ENCODE results near the gene UBE2S. TPM values are rescaled to one million over a fixed set of nuclear protein-coding genes. Genes with fewer than 3 reads are reported as not detected.

UBE2S gene
- total and polyA plus RNA-seq, 2 donors (not counting 1 experiment from before 2014, with no cell fraction given) = 20.6 to 72.7 TPM

DNA sequence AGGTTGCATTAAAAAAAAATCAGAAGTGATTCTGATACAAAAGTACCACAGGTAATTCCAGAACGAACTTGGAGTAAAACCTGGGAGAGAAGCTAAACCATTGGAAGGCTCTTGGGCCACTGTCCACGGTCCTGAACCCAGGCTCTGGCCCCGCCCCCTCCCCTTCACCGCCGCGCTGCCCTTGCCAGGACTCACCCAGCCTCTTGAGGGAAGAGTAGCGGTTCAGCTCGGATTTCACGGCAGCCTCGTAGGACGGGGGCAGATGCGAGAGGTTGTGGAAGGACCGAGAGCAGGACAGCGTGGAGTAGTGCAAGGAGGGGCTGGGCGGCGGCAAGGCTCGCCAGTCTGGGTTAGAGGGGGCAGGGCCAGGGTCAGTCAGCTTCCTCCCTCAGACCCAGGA lies 29.8 kb upstream of the UBE2S start:
- ChIA-PET POLR2A (no interaction called here), CTCF (interaction anchor here (1.2 kb wide), 1 partner anchor 30 kb away, joined by 3 read pairs; no protein-coding TSS in a partner anchor)

DNA sequence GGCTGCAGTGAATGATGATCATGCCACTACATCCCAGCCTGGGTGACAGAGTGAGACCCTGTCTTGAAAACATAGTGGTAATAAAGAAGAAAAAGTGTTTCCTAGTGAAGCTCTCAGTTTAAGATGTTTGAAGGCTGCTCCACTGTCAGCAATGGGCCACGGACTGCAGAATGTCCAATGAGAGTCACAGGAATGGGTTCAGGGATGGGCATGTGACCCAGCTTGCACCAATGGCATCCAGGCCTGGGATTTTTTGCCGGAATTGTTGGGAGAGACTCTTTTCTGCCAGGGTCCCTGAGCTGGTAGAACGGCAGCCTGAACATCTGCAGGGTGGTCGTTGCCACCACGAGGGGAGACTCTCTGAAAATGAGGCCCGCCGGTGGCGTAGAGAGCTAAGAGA lies 29.3 kb upstream of the UBE2S start:
- H3K27ac Mint-ChIP-seq = no peak overlapping the region
- POLR2A ChIA-PET = no interaction called here

More for the DNA sequence above, 29.8 kb upstream of the UBE2S start:
- Histone ChIP-seq H3K79me2 (ENCODE audit: control insufficient read depth, insufficient read depth, low read length) (no peaks in the 10 kb centered on the region), H3K4me3 (ENCODE audit: control extremely low read depth in 1 of 5, extremely low read depth in 1 of 5, insufficient read depth in 1 of 5, low read depth in 2 of 5, low read length in 4 of 5) (no peak overlapping the region), H3K27me3 (replicated peaks in 1 of 4; ENCODE audit: control extremely low read depth in 1 of 4, control insufficient read depth in 3 of 4, insufficient read depth in 4 of 4, low read length in 3 of 4) (peaks cover 0 to 77% (median 53%) of the 10 kb centered on the region in 4 experiments), H3K27ac (ENCODE audit: low read length in 2 of 2) (no peak overlapping the region), H2AFZ (ENCODE audit: insufficient read depth, low read depth, low read length, poor library complexity, severe bottlenecking) (no peak overlapping the region), H3K36me3 (replicated peaks in 1 of 2; ENCODE audit: control extremely low read depth in 1 of 2, control insufficient read depth in 1 of 2, extremely low read depth in 1 of 2, insufficient read depth in 2 of 2, low read length in 1 of 2) (no peaks in the 10 kb centered on the region), H3K4me1 (ENCODE audit: control insufficient read depth in 2 of 2, insufficient read depth in 2 of 2, low read length in 2 of 2) (peaks cover 21 to 31% of the 10 kb centered on the region in 2 donors), H3K9ac (ENCODE audit: low read length) (no peak overlapping the region), H3K9me3 (ENCODE audit: control extremely low read depth in 1 of 3, control insufficient read depth in 2 of 3, insufficient read depth in 1 of 3, low read length in 2 of 3) (peaks cover 0 to 31% (median 0%) of the 10 kb centered on the region in 3 donors), H3K4me2 (replicated peaks; ENCODE audit: low read depth, low read length, poor library complexity, severe bottlenecking) (no peak overlapping the region), H4K20me1 (ENCODE audit: control insufficient read depth, insufficient read depth, low read length, poor library complexity, severe bottlenecking) (no peaks in the 10 kb centered on the region)
- DNase-seq = no peak
- intact Hi-C loops (cut with micrococcal nuclease) = no loop called here
- H3K4me1 Mint-ChIP-seq = peaks cover 14% of the 10 kb centered on the region
- peaks cover 54% of the 10 kb centered on the region for H3K27me3 Mint-ChIP-seq
- no peak for ATAC-seq (ENCODE audit: low read depth)
- WGBS (ENCODE audit: insufficient coverage) = 6% methylated on average over 17 of the region's 17 CpGs
- no peak overlapping the region for H3K27ac Mint-ChIP-seq
- no peak overlapping the region for H3K4me3 Mint-ChIP-seq
- TF ChIP-seq, protein P1, sequence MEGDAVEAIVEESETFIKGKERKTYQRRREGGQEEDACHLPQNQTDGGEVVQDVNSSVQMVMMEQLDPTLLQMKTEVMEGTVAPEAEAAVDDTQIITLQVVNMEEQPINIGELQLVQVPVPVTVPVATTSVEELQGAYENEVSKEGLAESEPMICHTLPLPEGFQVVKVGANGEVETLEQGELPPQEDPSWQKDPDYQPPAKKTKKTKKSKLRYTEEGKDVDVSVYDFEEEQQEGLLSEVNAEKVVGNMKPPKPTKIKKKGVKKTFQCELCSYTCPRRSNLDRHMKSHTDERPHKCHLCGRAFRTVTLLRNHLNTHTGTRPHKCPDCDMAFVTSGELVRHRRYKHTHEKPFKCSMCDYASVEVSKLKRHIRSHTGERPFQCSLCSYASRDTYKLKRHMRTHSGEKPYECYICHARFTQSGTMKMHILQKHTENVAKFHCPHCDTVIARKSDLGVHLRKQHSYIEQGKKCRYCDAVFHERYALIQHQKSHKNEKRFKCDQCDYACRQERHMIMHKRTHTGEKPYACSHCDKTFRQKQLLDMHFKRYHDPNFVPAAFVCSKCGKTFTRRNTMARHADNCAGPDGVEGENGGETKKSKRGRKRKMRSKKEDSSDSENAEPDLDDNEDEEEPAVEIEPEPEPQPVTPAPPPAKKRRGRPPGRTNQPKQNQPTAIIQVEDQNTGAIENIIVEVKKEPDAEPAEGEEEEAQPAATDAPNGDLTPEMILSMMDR (IDR thresholded peaks at IDR 0.05) = no peak
- TF ChIP-seq EZH2 (IDR thresholded peaks at IDR 0.05; ENCODE audit: borderline replicate concordance, insufficient read depth, low read depth, low read length, poor library complexity, severe bottlenecking) = no peak
- H3K9me3 Mint-ChIP-seq (ENCODE audit: insufficient read depth) = no peaks in the 10 kb centered on the region

More for the DNA sequence above, 29.3 kb upstream of the UBE2S start:
- WGBS (ENCODE audit: insufficient coverage) = 50% methylated on average over 8 of the region's 8 CpGs
- no peak for DNase-seq
- no peak overlapping the region for H3K27ac ChIP-seq (ENCODE audit: low read length in 2 of 2)
- no peak for TF ChIP-seq EZH2 (IDR thresholded peaks at IDR 0.05; ENCODE audit: borderline replicate concordance, insufficient read depth, low read depth, low read length, poor library complexity, severe bottlenecking)
- TF ChIP-seq, protein P1 (IDR thresholded peaks at IDR 0.05) = no peak
- H3K4me2 ChIP-seq (replicated peaks; ENCODE audit: low read depth, low read length, poor library complexity, severe bottlenecking) = no peak overlapping the region
- Mint-ChIP-seq H3K4me1 (peaks cover 12% of the 10 kb centered on the region), H3K4me3 (no peak overlapping the region), H3K27me3 (peaks cover 57% of the 10 kb centered on the region), H3K9me3 (ENCODE audit: insufficient read depth) (no peaks in the 10 kb centered on the region)
- H3K79me2 ChIP-seq (ENCODE audit: control insufficient read depth, insufficient read depth, low read length) = no peaks in the 10 kb centered on the region
- peaks cover 0 to 80% (median 54%) of the 10 kb centered on the region in 4 experiments for H3K27me3 ChIP-seq (replicated peaks in 1 of 4; ENCODE audit: control extremely low read depth in 1 of 4, control insufficient read depth in 3 of 4, insufficient read depth in 4 of 4, low read length in 3 of 4)
- peaks cover 0 to 35% (median 0%) of the 10 kb centered on the region in 3 donors for H3K9me3 ChIP-seq (ENCODE audit: control extremely low read depth in 1 of 3, control insufficient read depth in 2 of 3, insufficient read depth in 1 of 3, low read length in 2 of 3)
- peaks cover 19 to 28% of the 10 kb centered on the region in 2 donors for H3K4me1 ChIP-seq (ENCODE audit: control insufficient read depth in 2 of 2, insufficient read depth in 2 of 2, low read length in 2 of 2)
- no peak overlapping the region for H3K9ac ChIP-seq (ENCODE audit: low read length)
- intact Hi-C loops (cut with micrococcal nuclease) = no loop called here
- ATAC-seq (ENCODE audit: low read depth) = no peak
- H2AFZ ChIP-seq (ENCODE audit: insufficient read depth, low read depth, low read length, poor library complexity, severe bottlenecking) = no peak overlapping the region
- H4K20me1 ChIP-seq (ENCODE audit: control insufficient read depth, insufficient read depth, low read length, poor library complexity, severe bottlenecking) = no peaks in the 10 kb centered on the region
- H3K36me3 ChIP-seq (replicated peaks in 1 of 2; ENCODE audit: control extremely low read depth in 1 of 2, control insufficient read depth in 1 of 2, extremely low read depth in 1 of 2, insufficient read depth in 2 of 2, low read length in 1 of 2) = no peaks in the 10 kb centered on the region
- CTCF ChIA-PET = interaction anchor here (1.2 kb wide), 1 partner anchor 30 kb away, joined by 3 read pairs; no protein-coding TSS in a partner anchor
- no peak overlapping the region for H3K4me3 ChIP-seq (ENCODE audit: control extremely low read depth in 1 of 5, extremely low read depth in 1 of 5, insufficient read depth in 1 of 5, low read depth in 2 of 5, low read length in 4 of 5)
